K562 (cell line): ENCODE data around the gene CLDN14. TPM values are rescaled to one million over a fixed set of nuclear protein-coding genes. Genes with fewer than 3 reads are reported as not detected.

Experiments
- ATF6 ChIP-seq: sonication (generic); formaldehyde crosslinking; IDR thresholded peaks from 2 replicates; pipeline ENCODE4 v1.4.0; 2020; ENCODE audit warnings: mild to moderate bottlenecking, missing genetic modification reagents
- BACH1 ChIP-seq: fragments of 200-800 bp; sonication (Bioruptor generic); IDR thresholded peaks from 2 replicates; pipeline ENCODE4 v1.6.1; 2016; ENCODE audit warnings: missing genetic modification characterization, missing compliant biosample characterization
- CTBP1 ChIP-seq: fragments of 450-650 bp; IDR thresholded peaks from 2 replicates; pipeline ENCODE4 v1.6.1; 2016; ENCODE audit warnings: borderline replicate concordance
- E2F5 ChIP-seq: sonication (generic); formaldehyde crosslinking; IDR thresholded peaks from 2 replicates; pipeline ENCODE4 v1.8.0; 2022; ENCODE audit warnings: mild to moderate bottlenecking, missing genetic modification reagents
- EZH2 ChIP-seq: IDR thresholded peaks from 2 replicates; pipeline ENCODE4 v1.6.1; 2012; ENCODE audit warnings: low read depth, mild to moderate bottlenecking, inconsistent platforms, low read length, borderline replicate concordance
- FOXP4 ChIP-seq: sonication (generic); formaldehyde crosslinking; IDR thresholded peaks from 2 replicates; pipeline ENCODE4 v1.8.0; 2022; ENCODE audit warnings: mild to moderate bottlenecking, missing genetic modification reagents, borderline replicate concordance
- MEF2A ChIP-seq: IDR thresholded peaks from 2 replicates; pipeline ENCODE4 v1.6.1; 2011; ENCODE audit warnings: low read depth, mild to moderate bottlenecking, low read length, moderate library complexity; ENCODE audit not compliant: control insufficient read depth
- NEUROD1 ChIP-seq: fragments of 150-350 bp; IDR thresholded peaks from 2 replicates; pipeline ENCODE4 v1.6.1; 2014; ENCODE audit warnings: borderline replicate concordance, low read length, low read depth; ENCODE audit not compliant: partially characterized antibody
- NFRKB ChIP-seq: fragments of 450-650 bp; IDR thresholded peaks from 2 replicates; pipeline ENCODE4 v1.6.1; 2016; ENCODE audit warnings: low read depth
- RHOXF2B ChIP-seq: fragments of 250-450 bp; sonication (Bioruptor Pico); conservative IDR thresholded peaks from 2 replicates; pipeline ENCODE4 v1.5.1; 2021
- SMAD3 ChIP-seq: fragments of 450-650 bp; formaldehyde crosslinking; conservative IDR thresholded peaks from 2 replicates; pipeline ENCODE4 v1.4.0; 2020; ENCODE audit warnings: mild to moderate bottlenecking
- TSC22D4 ChIP-seq: fragments of 450-650 bp; IDR thresholded peaks from 2 replicates; pipeline ENCODE4 v1.6.1; 2016; ENCODE audit warnings: missing genetic modification characterization, missing biosample characterization, control low read depth
- ZBTB40 ChIP-seq, 2 experiments: fragments of 450-650 bp in 1 of 2; sonication (generic) in 1 of 2; formaldehyde crosslinking in 1 of 2; IDR thresholded peaks; 2 replicates each; pipeline versions ENCODE4 v1.7.1 to v1.9.0; 2016 to 2022; ENCODE audit warnings: inconsistent platforms in 1 of 2, mild to moderate bottlenecking in 1 of 2, missing genetic modification reagents in 1 of 2
- polyA plus RNA-seq, 8 experiments: library from polyadenylated mRNA; depleted of rRNA in 4 of 8; stranded (reverse) in 5 of 8; unstranded in 3 of 8; fragments of >200 nt; fragmentation: Nextera tagmentation in 2 of 8; fragmentation: Illumina TruSeq in 1 of 8; extraction: Ambion mirVana in 2 of 8; extraction: Trizol in 1 of 8; gene quantifications; 2 replicates each; pipeline versions ENCODE4 v1.2.1 to v1.2.3, GENCODE V29; 2011 to 2014; ENCODE audit warnings: inconsistent platforms in 1 of 8, missing spikeins in 1 of 8
- total RNA-seq, 7 experiments: library from RNA; depleted of rRNA in 6 of 7; stranded (reverse); fragments of >200 nt in 6 of 7; fragmentation: Illumina TruSeq in 2 of 7; extraction: Trizol in 2 of 7; gene quantifications; 2 replicates each; pipeline versions ENCODE4 v1.2.1 to v1.2.3, GENCODE V29; 2011 to 2021; ENCODE audit warnings: low replicate concordance in 1 of 7

The CLDN14 gene
- total and polyA plus RNA-seq, 9 of the 15 experiments (the other 6 are each of a cell fraction or from before 2014, with no cell fraction given), result not detected

- TF ChIP-seq ATF6 (CRISPR knock-in tag) (no peak), RHOXF2B (CRISPR knock-in tag) (no peak), FOXP4 (CRISPR knock-in tag) (0 out of 2 replicates have a peak, but pooled peaks have one; percentile 73), MEF2A (peak; percentile 82), TSC22D4 (tag) (no peak), NFRKB (peak; percentile 34; the same call in 1 of the 2 replicates), NEUROD1 (peak; percentile 94), EZH2 (no peak), BACH1 (tag) (peak; percentile 49; the same call in 1 of the 2 replicates), CTBP1 (peak; percentile 97), ZBTB40 (IDR thresholded peaks at IDR 0.05) (no peak), ZBTB40 (CRISPR knock-in tag; IDR thresholded peaks at IDR 0.05) (no peak), SMAD3 (peak; percentile 85), E2F5 (CRISPR knock-in tag) (no peak)
Measured at GRCh38 chr21:36429947-36430546, 49.9 kb downstream of the CLDN14 start (continued).
